Measurements from ENCODE around the gene OR4S2.

DNA sequence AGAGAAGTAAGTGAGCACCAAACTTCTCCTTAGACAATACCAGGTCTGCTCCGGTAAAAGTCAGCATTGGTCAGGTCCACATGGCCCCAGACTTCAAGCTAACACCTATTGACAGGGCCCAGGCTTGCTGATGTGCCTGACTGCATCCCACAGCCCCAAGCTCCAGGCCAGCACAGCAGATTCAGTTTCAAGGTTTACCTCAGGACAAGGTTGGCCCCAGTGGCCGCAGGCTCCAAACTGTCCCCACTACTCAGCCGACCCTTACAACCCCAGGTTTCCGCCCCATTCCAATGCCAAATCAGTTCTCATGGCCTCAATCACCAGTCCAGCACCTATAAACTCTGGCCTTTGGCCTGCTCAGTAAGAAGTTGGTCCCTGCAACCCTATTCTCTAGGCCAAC lies 53.3 kb downstream of the OR4S2 start:
- no peak for TF ChIP-seq CTCF (IDR thresholded peaks at IDR 0.05)
- TF ChIP-seq POLR2A (IDR thresholded peaks at IDR 0.05) = no peak

All from esophagus squamous epithelium (tissue), 4 donors.